H1 (cell line): Measurements from ENCODE around the gene DTX2. TPM values are rescaled to one million over a fixed set of nuclear protein-coding genes. Genes with fewer than 3 reads are reported as not detected.

Experiments used
- CTCF ChIA-PET: fragments of 300-600 bp; sonication (Branson Sonifier 250); formaldehyde crosslinking; loops from one replicate; lab custom pipeline; 2021; ENCODE audit not compliant: partially characterized antibody; lab: Charles Lee
- POLR2A ChIA-PET: fragments of 300-600 bp; sonication (Branson Sonifier 250); formaldehyde crosslinking; loops from one replicate; lab custom pipeline; 2021; ENCODE audit warnings: inconsistent platforms; ENCODE audit not compliant: partially characterized antibody; lab: Charles Lee
- DNase-seq, 2 experiments: peaks; one replicate each; pipeline versions ENCODE4 v3.0.0 to v3.0.0-alpha.2; 2010 to 2022; ENCODE audit warnings: low spot score in 2 of 2, low read depth in 1 of 2, mixed read lengths in 1 of 2
- FAIRE-seq: peaks from 2 replicates; lab custom pipeline; 2011; peaks lifted over from hg19 to GRCh38; lab: Jason Lieb, UNC
- H2AFZ ChIP-seq: 2 replicates; pipeline ENCODE4 v1.8.1; 2012; ENCODE audit warnings: low read length, inconsistent platforms
- H2AK5ac ChIP-seq: 2 replicates; pipeline ENCODE4 v1.6.1; 2013; ENCODE audit warnings: low read depth, low read length
- H2BK120ac ChIP-seq: replicated peaks from 2 replicates; pipeline ENCODE3; 2013; ENCODE audit warnings: low read depth, low read length, inconsistent platforms
- H2BK12ac ChIP-seq: 2 replicates; pipeline ENCODE4 v1.6.1; 2013; ENCODE audit warnings: low read depth, low read length
- H2BK15ac ChIP-seq: 2 replicates; pipeline ENCODE4 v1.6.1; 2013; ENCODE audit warnings: low read length
- H2BK20ac ChIP-seq: 2 replicates; pipeline ENCODE4 v1.6.1; 2013; ENCODE audit warnings: low read length
- H2BK5ac ChIP-seq: 2 replicates; pipeline ENCODE4 v1.6.1; 2013; ENCODE audit warnings: low read depth, low read length
- H3K14ac ChIP-seq: 2 replicates; pipeline ENCODE4 v1.6.1; 2013; ENCODE audit warnings: inconsistent platforms; ENCODE audit not compliant: insufficient read length
- H3K18ac ChIP-seq: 2 replicates; pipeline ENCODE4 v1.6.1; 2013; ENCODE audit warnings: low read length; ENCODE audit errors: extremely low read depth
- H3K23ac ChIP-seq: 2 replicates; pipeline ENCODE4 v1.6.1; 2013; ENCODE audit warnings: inconsistent platforms; ENCODE audit not compliant: insufficient read length
- H3K23me2 ChIP-seq: 2 replicates; pipeline ENCODE4 v1.6.1; 2013; ENCODE audit warnings: low read depth, low read length
- H3K27ac ChIP-seq: 2 replicates; pipeline ENCODE4 v1.6.1; 2011; ENCODE audit warnings: low read depth, low read length, inconsistent platforms
- H3K27me3 ChIP-seq, 4 experiments: replicated peaks in 1 of 4; 1 replicate in 1 of 4; 2 replicates in 3 of 4; pipeline versions ENCODE4 v1.6.1 to v1.8.1; 2011 to 2013; ENCODE audit warnings: low read length in 3 of 4, mild to moderate bottlenecking in 3 of 4, inconsistent platforms in 2 of 4, mixed read lengths in 2 of 4, moderate library complexity in 1 of 4; ENCODE audit not compliant: control insufficient read depth in 3 of 4, insufficient read depth in 3 of 4; ENCODE audit errors: extremely low read depth in 1 of 4
- H3K36me3 ChIP-seq, 4 experiments: 2 replicates each; pipeline versions ENCODE4 v1.6.1 to v1.8.1; 2011 to 2013; ENCODE audit warnings: mild to moderate bottlenecking in 4 of 4, low read length in 3 of 4, moderate library complexity in 2 of 4, control low read depth in 1 of 4, inconsistent platforms in 1 of 4; ENCODE audit not compliant: insufficient read depth in 4 of 4, control insufficient read depth in 2 of 4
- H3K4ac ChIP-seq: replicated peaks from 2 replicates; pipeline ENCODE3; 2013; ENCODE audit warnings: low read length, low read depth, mixed read lengths, inconsistent platforms; ENCODE audit not compliant: insufficient read length
- H3K4me1 ChIP-seq, 4 experiments: replicated peaks in 1 of 4; 1 replicate in 1 of 4; 2 replicates in 3 of 4; pipeline versions ENCODE4 v1.6.1 to v1.8.1; 2011 to 2013; ENCODE audit warnings: low read length in 3 of 4, inconsistent platforms in 2 of 4, mixed read lengths in 1 of 4; ENCODE audit not compliant: insufficient read depth in 4 of 4, control insufficient read depth in 3 of 4
- H3K4me2 ChIP-seq, 2 experiments: 2 replicates each; pipeline versions ENCODE4 v1.6.1 to v1.8.1; 2011 to 2013; ENCODE audit warnings: low read depth in 2 of 2, low read length in 2 of 2, control low read depth in 1 of 2, inconsistent platforms in 1 of 2, mild to moderate bottlenecking in 1 of 2; ENCODE audit not compliant: insufficient read depth in 1 of 2
- H3K4me3 ChIP-seq, 4 experiments: fragments of 200-600, 300-600 bp in 1 of 4; sonication (generic), shearing (Covaris generic), sonication (Bioruptor Twin) in 1 of 4; 2 replicates each; pipeline versions ENCODE4 v1.5.1 to v1.8.1; 2011 to 2016; ENCODE audit warnings: low read length in 4 of 4, low read depth in 3 of 4, control low read depth in 2 of 4, inconsistent platforms in 2 of 4, mild to moderate bottlenecking in 2 of 4, mixed read lengths in 1 of 4, moderate library complexity in 1 of 4; ENCODE audit not compliant: insufficient read depth in 2 of 4; ENCODE audit errors: extremely low read depth in 1 of 4
- H3K56ac ChIP-seq: replicated peaks from 2 replicates; pipeline ENCODE3; 2013; ENCODE audit warnings: low read depth, mild to moderate bottlenecking, mixed read lengths, low read length, inconsistent platforms; ENCODE audit not compliant: insufficient read length
- H3K79me1 ChIP-seq: 2 replicates; pipeline ENCODE4 v1.6.1; 2013; ENCODE audit warnings: low read depth, low read length, control low read depth
- H3K79me2 ChIP-seq, 2 experiments: 2 replicates each; pipeline versions ENCODE4 v1.6.1 to v1.8.1; 2012 to 2013; ENCODE audit warnings: low read length in 2 of 2, mild to moderate bottlenecking in 2 of 2, inconsistent platforms in 1 of 2; ENCODE audit not compliant: insufficient read depth in 2 of 2, control insufficient read depth in 1 of 2
- H3K9ac ChIP-seq, 4 experiments: replicated peaks in 1 of 4; 1 replicate in 1 of 4; 2 replicates in 3 of 4; pipeline versions ENCODE4 v1.6.1 to v1.8.1; 2011 to 2013; ENCODE audit warnings: low read depth in 3 of 4, low read length in 3 of 4, control low read depth in 2 of 4, mild to moderate bottlenecking in 2 of 4, moderate library complexity in 2 of 4, inconsistent platforms in 1 of 4; ENCODE audit errors: extremely low read depth in 1 of 4
- H3K9me3 ChIP-seq, 2 experiments: 2 replicates each; pipeline versions ENCODE4 v1.6.1 to v1.8.1; 2012 to 2013; ENCODE audit warnings: mild to moderate bottlenecking in 2 of 2, moderate library complexity in 2 of 2, control low read depth in 1 of 2, inconsistent platforms in 1 of 2, low read depth in 1 of 2, low read length in 1 of 2, mixed read lengths in 1 of 2; ENCODE audit not compliant: insufficient read depth in 2 of 2
- H4K20me1 ChIP-seq, 2 experiments: replicated peaks in 1 of 2; 2 replicates each; pipeline versions ENCODE3 to v1.8.1; 2011 to 2013; ENCODE audit warnings: inconsistent platforms in 2 of 2, low read length in 2 of 2, mild to moderate bottlenecking in 1 of 2; ENCODE audit not compliant: insufficient read depth in 2 of 2, control insufficient read depth in 1 of 2
- H4K5ac ChIP-seq: 2 replicates; pipeline ENCODE4 v1.6.1; 2013; ENCODE audit warnings: low read length, low read depth, mixed read lengths, inconsistent platforms; ENCODE audit not compliant: insufficient read length
- H4K8ac ChIP-seq: 2 replicates; pipeline ENCODE4 v1.8.0; 2013; ENCODE audit warnings: mild to moderate bottlenecking, moderate library complexity, low read length, inconsistent platforms; ENCODE audit not compliant: insufficient read depth; ENCODE audit errors: extremely low read depth
- H4K91ac ChIP-seq: replicated peaks from 2 replicates; pipeline ENCODE3; 2013; ENCODE audit warnings: low read length, mixed read lengths, inconsistent platforms; ENCODE audit not compliant: insufficient read length
- ATF3 ChIP-seq: IDR thresholded peaks from 2 replicates; pipeline ENCODE4 v1.6.1; 2011; ENCODE audit warnings: low read depth, mild to moderate bottlenecking, low read length; ENCODE audit not compliant: insufficient read depth
- CBX5 ChIP-seq: fragments of 300-800, 300-1000 bp; sonication (generic); IDR thresholded peaks from 2 replicates; pipeline ENCODE4 v1.7.1; 2016; ENCODE audit warnings: antibody characterized with exemption, low read length, low read depth
- CREB1 ChIP-seq: IDR thresholded peaks from 2 replicates; pipeline ENCODE4 v1.6.1; 2012; ENCODE audit warnings: inconsistent platforms
- CTBP2 ChIP-seq: IDR thresholded peaks from 2 replicates; pipeline ENCODE4 v1.7.0; 2011; ENCODE audit warnings: borderline replicate concordance, mild to moderate bottlenecking, moderate library complexity, mixed read lengths, low read length; ENCODE audit not compliant: insufficient read depth, insufficient read length
- GABPA ChIP-seq: IDR thresholded peaks from 2 replicates; pipeline ENCODE4 v1.6.1; 2011; ENCODE audit warnings: mild to moderate bottlenecking, low read length, moderate library complexity, borderline replicate concordance; ENCODE audit not compliant: insufficient read depth
- PHF8 ChIP-seq: fragments of 200-600 bp; sonication (generic); conservative IDR thresholded peaks from 2 replicates; pipeline ENCODE4 v1.7.1; 2012; ENCODE audit warnings: low read depth, mild to moderate bottlenecking, inconsistent platforms, low read length, moderate library complexity
- SIN3A ChIP-seq, 2 experiments: IDR thresholded peaks in 1 of 2; conservative IDR thresholded peaks in 1 of 2; 2 replicates each; pipeline ENCODE4 v1.6.1; 2011 to 2012; ENCODE audit warnings: low read length in 2 of 2, improper control_type of control experiment in 1 of 2, low read depth in 1 of 2, mild to moderate bottlenecking in 1 of 2
- SP1 ChIP-seq: IDR thresholded peaks from 2 replicates; pipeline ENCODE4 v1.6.1; 2011; ENCODE audit warnings: low read depth, low read length
- SP2 ChIP-seq: IDR thresholded peaks from 2 replicates; pipeline ENCODE4 v1.6.1; 2012; ENCODE audit warnings: mild to moderate bottlenecking, low read length, inconsistent platforms
- TAF1 ChIP-seq: IDR thresholded peaks from 2 replicates; pipeline ENCODE4 v1.6.1; 2011; ENCODE audit warnings: mild to moderate bottlenecking, low read depth, low read length
- TAF7 ChIP-seq: optimal IDR thresholded peaks from 2 replicates; pipeline ENCODE3; 2011; ENCODE audit warnings: low read depth, mild to moderate bottlenecking, inconsistent platforms, low read length, moderate library complexity, borderline replicate concordance
- YY1 ChIP-seq: IDR thresholded peaks from 2 replicates; pipeline ENCODE4 v1.6.1; 2011; ENCODE audit warnings: low read depth, mild to moderate bottlenecking, low read length
- WGBS, 2 experiments: shearing (Covaris generic) in 1 of 2; methylation state at CpG; one replicate each; pipeline versions ENCODE4 v1.1.6 to v1.1.7; 2013 to 2015; ENCODE audit warnings: low lambda C conversion rate in 2 of 2, mixed read lengths in 2 of 2, inconsistent platforms in 1 of 2, low coverage in 1 of 2, missing lambda C conversion rate in 1 of 2; ENCODE audit not compliant: insufficient replicate concordance in 2 of 2, insufficient coverage in 1 of 2, insufficient read length in 1 of 2; ENCODE audit errors: extremely low coverage in 1 of 2, missing lambda C conversion rate in 1 of 2; 5-methylcytosine and 5-hydroxymethylcytosine counted together
- polyA plus RNA-seq, 7 experiments: library from polyadenylated mRNA; depleted of rRNA in 3 of 7; stranded (reverse) in 5 of 7; unstranded in 2 of 7; fragments of >200 nt in 5 of 7; fragments of 200-250 nt in 2 of 7; gene quantifications; 1 replicate in 5 of 7; 2 replicates in 1 of 7; 4 replicates in 1 of 7; pipeline versions ENCODE4 v1.2.1 to v1.2.3, GENCODE V29; 2011 to 2013; ENCODE audit warnings: missing spikeins in 2 of 7, mixed read lengths in 2 of 7
- total RNA-seq: library from RNA; stranded (reverse); fragmentation: NEBNext Ultra II Directional; extraction: Animal tissue kit (Norgen Biotek cat#: 25700); gene quantifications from 2 replicates; pipeline ENCODE4 v1.2.1, GENCODE V29; 2021

The DTX2 gene
- total and polyA plus RNA-seq, 2 of the 8 experiments (the other 6 are each of a cell fraction or from before 2014, with no cell fraction given): 37.4 to 59.1 TPM

- CTCF ChIA-PET: interaction anchor here (0.7 to 0.9 kb wide), 2 partner anchors 22 to 65 kb away, joined by 3 to 5 read pairs; no protein-coding TSS in a partner anchor
- FAIRE-seq (no peak), DNase-seq (no peak)
- Histone ChIP-seq H3K4me1 (peaks cover 2 to 7% (median 4%) of the 10 kb centered on the region in 4 experiments), H2BK5ac (no peak overlapping the region), H3K27me3 (no peaks in the 10 kb centered on the region), H3K79me2 (no peaks in the 10 kb centered on the region), H3K23me2 (no peaks in the 10 kb centered on the region), H4K5ac (no peak overlapping the region), H3K56ac (no peak overlapping the region), H2BK20ac (no peak overlapping the region), H2BK15ac (no peak overlapping the region), H3K36me3 (no peaks in the 10 kb centered on the region), H4K20me1 (no peaks in the 10 kb centered on the region), H2BK12ac (no peak overlapping the region), H3K27ac (no peak overlapping the region)
- 90% methylated on average over 11 of the region's 13 CpGs; no CpG with 5 or more reads in 1 of the 2 experiments for WGBS, 2 experiments
- POLR2A ChIA-PET: interaction anchor here (0.6 to 1.9 kb wide), 4 partner anchors 10 to 131 kb away, joined by 3 to 8 read pairs (median 4); partner anchors contain the start of gene YWHAG
- TF ChIP-seq CBX5 (no peak), PHF8 (no peak), CTBP2 (no peak), SP2 (no peak), ATF3 (no peak), GABPA (no peak), YY1 (no peak), CREB1 (no peak), SP1 (no peak), TAF7 (no peak), TAF1 (no peak), SIN3A (conservative IDR thresholded peaks at IDR 0.05 in 1 of 2, IDR thresholded peaks at IDR 0.05 in 1 of 2; ENCODE audit: low read depth in 1 of 2, low read length in 2 of 2) (no peak)
- TF ChIP-seq, all 59 proteins: peak for 0
- no peaks in the 10 kb centered on the region for H3K9me3 ChIP-seq
- no peak overlapping the region for H2AFZ ChIP-seq
- no peak overlapping the region for H4K91ac ChIP-seq
- H3K4me3 ChIP-seq: no peak overlapping the region
- H3K18ac ChIP-seq: no peak overlapping the region
- H3K9ac ChIP-seq: no peak overlapping the region
- H2AK5ac ChIP-seq: no peak overlapping the region
- H3K14ac ChIP-seq: no peak overlapping the region
- H2BK120ac ChIP-seq: no peak overlapping the region
- no peak overlapping the region for H3K4ac ChIP-seq
- H4K8ac ChIP-seq: no peak overlapping the region
- H3K23ac ChIP-seq: no peak overlapping the region
- H3K79me1 ChIP-seq: no peaks in the 10 kb centered on the region; the same call in 1 of the 2 replicates
- no peak overlapping the region for H3K4me2 ChIP-seq
Measured at GRCh38 chr7:76428149-76428823, 33.2 kb upstream of the DTX2 start.
